Activated T-cell treated with anti-CD3 and anti-CD28 coated beads for 48 hours (primary cell): ENCODE results near the gene ANAPC10.
"Not testable (repeated sequence)": the region's sequence is repeated elsewhere in the genome, so short reads cannot be mapped to it uniquely, and the experiment has no call there.

Experiments used
- DNase-seq: peaks from one replicate; pipeline ENCODE4 v3.0.0-alpha.2; 2020; ENCODE audit warnings: low read depth

Gene ANAPC10

GRCh38 chr4:145003675-145004074, 94.3 kb downstream of the ANAPC10 start:
- DNase-seq, result no peak

- DNase-seq, result no peak
Measured at GRCh38 chr4:145001635-145002034, 96.4 kb downstream of the ANAPC10 start.

- not testable (repeated sequence) for DNase-seq
Measured at GRCh38 chr4:145000656-145001055, 97.3 kb downstream of the ANAPC10 start.

GRCh38 chr4:144989306-144989705, 108.7 kb downstream of the ANAPC10 start:
- no peak for DNase-seq

GRCh38 chr4:144985531-144985930, 112.5 kb downstream of the ANAPC10 start:
- DNase-seq, result no peak

GRCh38 chr4:144985014-144985413, 113.0 kb downstream of the ANAPC10 start:
- no peak for DNase-seq

- DNase-seq, result no peak
Measured at GRCh38 chr4:144984241-144984640, 113.8 kb downstream of the ANAPC10 start.

- no peak for DNase-seq
Measured at GRCh38 chr4:144975718-144976117, 122.3 kb downstream of the ANAPC10 start.

GRCh38 chr4:144970597-144970996, 127.4 kb downstream of the ANAPC10 start:
- no peak for DNase-seq

GRCh38 chr4:144969821-144970220, 128.2 kb downstream of the ANAPC10 start:
- no peak for DNase-seq

- DNase-seq, result no peak
Measured at GRCh38 chr4:144968606-144969005, 129.4 kb downstream of the ANAPC10 start.

GRCh38 chr4:144967161-144967560, 130.8 kb downstream of the ANAPC10 start:
- no peak for DNase-seq

- no peak for DNase-seq
Measured at GRCh38 chr4:144962300-144962699, 135.7 kb downstream of the ANAPC10 start.

- DNase-seq, result no peak
Measured at GRCh38 chr4:144955104-144955503, 142.9 kb downstream of the ANAPC10 start.

GRCh38 chr4:144954230-144954629, 143.8 kb downstream of the ANAPC10 start:
- no peak for DNase-seq

GRCh38 chr4:144948421-144948820, 149.6 kb downstream of the ANAPC10 start:
- no peak for DNase-seq

- DNase-seq, result no peak
Measured at GRCh38 chr4:144948009-144948408, 150.0 kb downstream of the ANAPC10 start.
